ENCODE data around the gene CASR.

GRCh38 chr3:122247087-122247824 lies 63.8 kb downstream of the CASR start:
- TF ChIP-seq CTCF (IDR thresholded peaks at IDR 0.05) (no peak), POLR2A (IDR thresholded peaks at IDR 0.05; ENCODE audit: low read depth) (no peak)
